H9 (cell line): ENCODE data around the gene CDH4. TPM values are rescaled to one million over a fixed set of nuclear protein-coding genes. Genes with fewer than 3 reads are reported as not detected.

Experiments used
- DNase-seq: peaks from one replicate; pipeline ENCODE4 v3.0.0-alpha.2; 2017
- H2AFZ ChIP-seq: one replicate; pipeline ENCODE4 v1.6.1; 2013; ENCODE audit warnings: mild to moderate bottlenecking, low read length, control low read depth, moderate library complexity
- H2AK5ac ChIP-seq: 2 replicates; pipeline ENCODE4 v1.6.1; 2013; ENCODE audit warnings: low read length, control low read depth, mixed read lengths; ENCODE audit not compliant: insufficient read length
- H2BK120ac ChIP-seq: one replicate; pipeline ENCODE4 v1.6.1; 2013; ENCODE audit warnings: low read depth, mild to moderate bottlenecking, low read length, control low read depth, inconsistent platforms; ENCODE audit not compliant: poor library complexity, severe bottlenecking
- H2BK12ac ChIP-seq: 2 replicates; pipeline ENCODE4 v1.6.1; 2013; ENCODE audit warnings: low read length, control low read depth, mixed read lengths, low read depth; ENCODE audit not compliant: insufficient read length
- H2BK15ac ChIP-seq: 2 replicates; pipeline ENCODE4 v1.6.1; 2013; ENCODE audit warnings: low read depth, low read length, control low read depth
- H2BK20ac ChIP-seq: one replicate; pipeline ENCODE4 v1.6.1; 2013; ENCODE audit warnings: low read depth, mild to moderate bottlenecking, low read length, control low read depth, inconsistent platforms; ENCODE audit not compliant: poor library complexity, severe bottlenecking
- H2BK5ac ChIP-seq: 2 replicates; pipeline ENCODE4 v1.6.1; 2013; ENCODE audit warnings: low read length, control low read depth, mixed read lengths; ENCODE audit not compliant: insufficient read length
- H3K14ac ChIP-seq: 2 replicates; pipeline ENCODE4 v1.6.1; 2013; ENCODE audit warnings: low read length, control low read depth; ENCODE audit not compliant: insufficient read depth
- H3K18ac ChIP-seq: 2 replicates; pipeline ENCODE4 v1.6.1; 2013; ENCODE audit warnings: low read depth, mild to moderate bottlenecking, mixed read lengths, low read length, control low read depth; ENCODE audit not compliant: insufficient read length
- H3K23ac ChIP-seq: 2 replicates; pipeline ENCODE4 v1.6.1; 2013; ENCODE audit warnings: low read length, control low read depth, mixed read lengths, low read depth; ENCODE audit not compliant: insufficient read length
- H3K23me2 ChIP-seq: 2 replicates; pipeline ENCODE4 v1.6.1; 2013; ENCODE audit warnings: low read depth, mild to moderate bottlenecking, mixed read lengths, low read length, control low read depth; ENCODE audit not compliant: insufficient read length, poor library complexity, severe bottlenecking
- H3K27ac ChIP-seq: 2 replicates; pipeline ENCODE4 v1.5.1; 2013; ENCODE audit warnings: low read length, control low read depth, mixed read lengths, low read depth; ENCODE audit not compliant: insufficient read length
- H3K27me3 ChIP-seq: 2 replicates; pipeline ENCODE4 v1.6.1; 2013; ENCODE audit warnings: low read length, control low read depth, inconsistent platforms; ENCODE audit not compliant: insufficient read depth
- H3K4ac ChIP-seq: 2 replicates; pipeline ENCODE4 v1.6.1; 2013; ENCODE audit warnings: low read depth, mild to moderate bottlenecking, control low read depth, inconsistent platforms, low read length, moderate library complexity
- H3K4me1 ChIP-seq: 2 replicates; pipeline ENCODE4 v1.6.1; 2013; ENCODE audit warnings: low read length, control low read depth, inconsistent platforms; ENCODE audit not compliant: insufficient read depth
- H3K4me2 ChIP-seq: 2 replicates; pipeline ENCODE4 v1.6.1; 2013; ENCODE audit warnings: low read length, control low read depth, mixed read lengths; ENCODE audit not compliant: insufficient read length, insufficient read depth
- H3K56ac ChIP-seq: 2 replicates; pipeline ENCODE4 v1.6.1; 2013; ENCODE audit warnings: low read depth, mild to moderate bottlenecking, mixed read lengths, low read length, control low read depth; ENCODE audit not compliant: insufficient read length
- H3K79me1 ChIP-seq: 2 replicates; pipeline ENCODE4 v1.6.1; 2013; ENCODE audit warnings: low read depth, mild to moderate bottlenecking, moderate library complexity, low read length, control low read depth, inconsistent platforms; ENCODE audit not compliant: insufficient read depth, poor library complexity, severe bottlenecking
- H3K79me2 ChIP-seq: 2 replicates; pipeline ENCODE4 v1.6.1; 2013; ENCODE audit warnings: low read length, control low read depth, inconsistent platforms; ENCODE audit not compliant: insufficient read depth
- H3K9ac ChIP-seq: 2 replicates; pipeline ENCODE4 v1.6.1; 2013; ENCODE audit warnings: low read length, control low read depth, mixed read lengths; ENCODE audit not compliant: insufficient read length; ENCODE audit errors: extremely low read depth
- H3K9me3 ChIP-seq: one replicate; pipeline ENCODE4 v1.6.1; 2013; ENCODE audit warnings: low read depth, low read length, inconsistent platforms; ENCODE audit not compliant: control insufficient read depth
- H3T11ph ChIP-seq: one replicate; pipeline ENCODE4 v1.6.1; 2013; ENCODE audit warnings: mild to moderate bottlenecking, low read length, control low read depth, inconsistent platforms
- H4K20me1 ChIP-seq: one replicate; pipeline ENCODE4 v1.6.1; 2013; ENCODE audit not compliant: control insufficient read depth, insufficient read length, insufficient read depth
- H4K5ac ChIP-seq: 2 replicates; pipeline ENCODE4 v1.6.1; 2013; ENCODE audit warnings: low read depth, mild to moderate bottlenecking, mixed read lengths, low read length, control low read depth; ENCODE audit not compliant: insufficient read length
- H4K8ac ChIP-seq: replicated peaks from 2 replicates; pipeline ENCODE4 v1.6.1; 2013; ENCODE audit warnings: low read length, control low read depth, mixed read lengths, low read depth; ENCODE audit not compliant: insufficient read length
- H4K91ac ChIP-seq: 2 replicates; pipeline ENCODE4 v1.6.1; 2013; ENCODE audit warnings: low read depth, mild to moderate bottlenecking, moderate library complexity, mixed read lengths, low read length, control low read depth; ENCODE audit not compliant: insufficient read length
- H3K27ac Mint-ChIP-seq, 3 experiments: 2 replicates in 2 of 3; 3 replicates in 1 of 3; pipeline ENCODE4 v1.8.0; 2020 to 2021; ENCODE audit warnings: mixed read lengths in 3 of 3, mild to moderate bottlenecking in 1 of 3, moderate library complexity in 1 of 3
- H3K27me3 Mint-ChIP-seq: 2 replicates; pipeline ENCODE4 v1.8.0; 2021; ENCODE audit warnings: low read depth, mild to moderate bottlenecking, moderate library complexity, mixed read lengths
- H3K36me3 Mint-ChIP-seq, 3 experiments: 2 replicates in 2 of 3; 3 replicates in 1 of 3; pipeline ENCODE4 v1.8.0; 2020 to 2021; ENCODE audit warnings: low read depth in 3 of 3, mixed read lengths in 3 of 3; ENCODE audit not compliant: insufficient read depth in 1 of 3
- H3K4me1 Mint-ChIP-seq, 2 experiments: 2 replicates each; pipeline ENCODE4 v1.8.0; 2020; ENCODE audit warnings: mixed read lengths in 2 of 2
- H3K4me3 Mint-ChIP-seq, 2 experiments: 2 replicates in 1 of 2; 3 replicates in 1 of 2; pipeline ENCODE4 v1.8.0; 2020 to 2021; ENCODE audit warnings: mild to moderate bottlenecking in 2 of 2, mixed read lengths in 2 of 2, moderate library complexity in 1 of 2
- H3K9me3 Mint-ChIP-seq, 2 experiments: 2 replicates in 1 of 2; 3 replicates in 1 of 2; pipeline ENCODE4 v1.8.0; 2020; ENCODE audit warnings: mild to moderate bottlenecking in 2 of 2, mixed read lengths in 2 of 2, moderate library complexity in 1 of 2
- CTCF ChIP-seq: fragments of 200-600 bp; sonication (generic); conservative IDR thresholded peaks from 3 replicates; pipeline ENCODE4 v1.8.0; 2021; ENCODE audit warnings: antibody characterized with exemption, mild to moderate bottlenecking
- WGBS: extraction: QIAGEN DNeasy Blood & Tissue Kit; methylation state at CpG from one replicate; pipeline ENCODE4 v1.1.7; 2013; ENCODE audit warnings: missing lambda C conversion rate, low lambda C conversion rate, mixed read lengths; ENCODE audit not compliant: insufficient read length; ENCODE audit errors: extremely low coverage; 5-methylcytosine and 5-hydroxymethylcytosine counted together
- total RNA-seq: library from RNA; stranded (reverse); gene quantifications from 2 replicates; pipeline ENCODE4 v1.2.1, GENCODE V29; 2021

The CDH4 gene
- total RNA-seq, 1 experiment from 2014 or later = 3.0 TPM

- no peak overlapping the region for H3K4me3 Mint-ChIP-seq
- H3K56ac ChIP-seq = no peak overlapping the region
- H2BK12ac ChIP-seq = no peak overlapping the region
- H3K36me3 Mint-ChIP-seq = no peaks in the 10 kb centered on the region
- H3K79me1 ChIP-seq = no peaks in the 10 kb centered on the region
- H2AFZ ChIP-seq = no peak overlapping the region
- H3K4ac ChIP-seq = no peak overlapping the region
- H3K27me3 ChIP-seq = no peaks in the 10 kb centered on the region; the same call in 1 of the 2 replicates
- peaks cover 21% of the 10 kb centered on the region for H3K27me3 Mint-ChIP-seq
- H3K27ac Mint-ChIP-seq = peak overlapping the region in 1 of 3 experiments; percentile 80; a peak in 3 of 7 replicates
- no peak for TF ChIP-seq CTCF
- H4K5ac ChIP-seq = no peak overlapping the region
- H2BK120ac ChIP-seq = no peak overlapping the region
- H4K91ac ChIP-seq = no peak overlapping the region
- no peak overlapping the region for H3K18ac ChIP-seq
- no peaks in the 10 kb centered on the region for H3K23me2 ChIP-seq
- no peak overlapping the region for H2BK20ac ChIP-seq
- no peak overlapping the region for H3K4me2 ChIP-seq
- no peak overlapping the region for H3K27ac ChIP-seq
- H4K20me1 ChIP-seq = no peaks in the 10 kb centered on the region
- H2BK5ac ChIP-seq = no peak overlapping the region
- no peak overlapping the region for H3K14ac ChIP-seq
- H3K9ac ChIP-seq = no peak overlapping the region
- no peak for DNase-seq
- H3K4me1 Mint-ChIP-seq = peaks cover 3 to 10% of the 10 kb centered on the region in 2 experiments; a peak in 2 of 4 replicates
- H3K23ac ChIP-seq = no peak overlapping the region
- no peak overlapping the region for H2BK15ac ChIP-seq
- no peaks in the 10 kb centered on the region for H3K9me3 Mint-ChIP-seq
- no peak overlapping the region for H4K8ac ChIP-seq
- H3K9me3 ChIP-seq = no peaks in the 10 kb centered on the region
- no peaks in the 10 kb centered on the region for H3K4me1 ChIP-seq
- no peak overlapping the region for H2AK5ac ChIP-seq
- H3K79me2 ChIP-seq = no peaks in the 10 kb centered on the region
- no CpG with 5 or more reads among the region's 35 CpGs for WGBS
- H3T11ph ChIP-seq = no peak overlapping the region
Observed at GRCh38 chr20:61901392-61902220, 649.5 kb downstream of the CDH4 start.
